Transverse colon (tissue), 4 donors: ENCODE results near the gene SNRNP70. TPM values are rescaled to one million over a fixed set of nuclear protein-coding genes. Genes with fewer than 3 reads are reported as not detected.
A peak's percentile ranks its signal among the peaks of the same experiment; 100 is the strongest.

Experiments
- DNase-seq: peaks from one replicate; pipeline ENCODE4 v3.0.0-alpha.2; 2019
- H3K27ac ChIP-seq, 4 donors: fragments of 200-600 bp; sonication (generic); 2 replicates each; pipeline ENCODE4 v1.5.1; 2016 to 2018; ENCODE audit warnings: inconsistent platforms in 4 of 4
- H3K27me3 ChIP-seq: fragments of 200-600 bp; sonication (generic); 2 replicates; pipeline ENCODE4 v1.5.1; 2017; ENCODE audit warnings: inconsistent platforms
- H3K36me3 ChIP-seq, 4 donors: fragments of 200-600 bp; sonication (generic); 2 replicates each; pipeline ENCODE4 v1.5.1; 2017 to 2019; ENCODE audit warnings: inconsistent platforms in 4 of 4
- H3K4me1 ChIP-seq, 4 donors: fragments of 200-600 bp; sonication (generic); 2 replicates each; pipeline ENCODE4 v1.5.1; 2017 to 2020; ENCODE audit warnings: inconsistent platforms in 4 of 4
- H3K4me3 ChIP-seq, 4 donors: fragments of 200-600 bp; sonication (generic); 1 replicate in 1 of 4; 2 replicates in 3 of 4; pipeline versions ENCODE4 v1.5.1 to v1.6.1; 2017 to 2019; ENCODE audit warnings: inconsistent platforms in 4 of 4
- H3K9me3 ChIP-seq, 2 donors: fragments of 200-600 bp; sonication (generic); 2 replicates each; pipeline ENCODE4 v1.5.1; 2017 to 2019; ENCODE audit warnings: inconsistent platforms in 2 of 2
- EP300 ChIP-seq: sonication (generic); formaldehyde crosslinking; IDR thresholded peaks from one replicate; pipeline ENCODE4 v1.6.1; 2017; ENCODE audit warnings: antibody characterized with exemption, low read depth
- POLR2A ChIP-seq: fragments of 450-650 bp; IDR thresholded peaks from one replicate; pipeline ENCODE4 v1.6.1; 2016; ENCODE audit warnings: antibody characterized with exemption, mild to moderate bottlenecking, moderate library complexity
- POLR2AphosphoS5 ChIP-seq, 3 donors: sonication (generic); formaldehyde crosslinking; IDR thresholded peaks; one replicate each; pipeline ENCODE4 v1.6.1; 2016; ENCODE audit warnings: antibody characterized with exemption in 3 of 3
- WGBS, 2 donors: methylation state at CpG; one replicate each; pipeline ENCODE4 v1.1.5; 2018; ENCODE audit warnings: low coverage in 1 of 2; 5-methylcytosine and 5-hydroxymethylcytosine counted together
- in situ Hi-C, 4 donors: fragments of 200-750 bp; cut with MboI; loops; one replicate each; pipeline versions ENCODE4 v1.15.0 to v1.15.1; 2017; ENCODE audit warnings: low sequenced_read_pairs in 3 of 4, low pct_ligation_motif_present in 1 of 4, low pct_unique_long_range_greater_than_20kb in 1 of 4
- intact Hi-C: fragments of 100-400 bp; cut with DNase I; formaldehyde crosslinking; loops from one replicate; pipeline ENCODE4 v1.15.1; 2023; ENCODE audit warnings: low total_unique reads
- total RNA-seq, 4 donors: library from RNA; depleted of rRNA; stranded (reverse); fragments of >200 nt; gene quantifications; one replicate each; pipeline ENCODE4 v1.1.0, GENCODE V29; 2016
- TF ChIP-seq, protein P1 (sequence below), 5 experiments: fragments of 200-600 bp in 3 of 5; fragments of 450-650 bp in 2 of 5; sonication (generic) in 3 of 5; IDR thresholded peaks; 1 replicate in 2 of 5; 2 replicates in 3 of 5; pipeline ENCODE4 v1.5.1; 2016 to 2017; ENCODE audit warnings: antibody characterized with exemption in 5 of 5, inconsistent platforms in 3 of 5, mild to moderate bottlenecking in 2 of 5, moderate library complexity in 1 of 5

Gene SNRNP70
- total RNA-seq, 4 donors from 2014 or later: 216 to 682 (median 292) TPM

DNA sequence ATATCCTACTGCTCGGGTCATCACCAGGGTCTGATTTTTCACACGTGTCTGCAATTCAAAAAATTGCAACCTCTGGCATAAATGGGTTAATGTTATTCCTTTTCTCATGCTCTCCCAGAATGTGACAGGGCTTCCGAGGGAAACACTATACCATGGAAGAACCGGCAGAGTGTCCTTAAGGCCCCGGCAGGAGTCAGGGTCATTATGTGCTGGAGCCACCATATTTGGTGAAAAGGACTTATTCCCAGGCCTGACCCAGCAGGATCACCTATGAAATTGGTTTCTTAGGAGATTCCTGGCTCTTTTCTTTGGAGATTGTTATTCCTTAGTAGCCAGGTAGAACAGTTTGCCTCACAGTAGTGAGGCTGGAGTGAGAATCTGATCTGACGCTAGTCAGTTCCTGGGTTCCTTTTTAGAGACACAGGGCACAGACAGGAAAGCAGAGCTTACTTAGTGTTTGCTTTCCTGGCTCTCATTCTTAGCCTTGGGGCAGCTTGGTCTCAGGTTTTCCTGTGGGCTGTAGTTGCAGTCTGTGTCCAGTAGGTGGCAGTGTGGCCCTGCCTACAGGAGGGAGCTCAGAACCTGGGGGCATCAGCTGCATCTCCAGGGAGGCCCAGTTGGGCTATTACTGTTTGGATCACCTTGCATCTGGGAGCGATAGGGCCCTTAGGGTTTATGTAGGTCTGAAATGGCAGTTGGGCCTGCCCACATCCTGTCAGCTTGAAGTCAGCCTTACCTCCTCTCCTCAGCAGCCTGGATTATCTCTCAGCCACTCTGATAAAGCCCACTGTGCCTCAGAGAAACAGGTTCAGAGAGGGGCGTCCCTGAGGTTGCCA is 12.4 kb downstream of the SNRNP70 start:
- peak; percentile 77 for DNase-seq
- 47 to 52% methylated on average over 3 to 8 of the region's 8 CpGs for WGBS, 2 donors
- intact Hi-C loops: loop anchor here (5.0 kb wide), 2 partner anchors 50 to 105 kb away; no protein-coding TSS in a partner anchor
- no peaks in the 10 kb centered on the region for H3K9me3 ChIP-seq
- H3K4me1 ChIP-seq: peaks cover 0 to 3% (median 0%) of the 10 kb centered on the region in 4 donors
- H3K27ac ChIP-seq: no peak overlapping the region
- in situ Hi-C loops: loop anchor here (10.0 to 25.0 kb wide), 3 partner anchors 47 to 115 kb away; no protein-coding TSS in a partner anchor
- H3K27me3 ChIP-seq: no peaks in the 10 kb centered on the region
- peaks cover 0 to 57% (median 24%) of the 10 kb centered on the region in 4 donors for H3K36me3 ChIP-seq
- no peak overlapping the region for H3K4me3 ChIP-seq
- no peak for TF ChIP-seq POLR2A
- TF ChIP-seq POLR2AphosphoS5 (IDR thresholded peaks at IDR 0.05): peak in 1 of 3 donors; percentile 9
- TF ChIP-seq, protein P1, sequence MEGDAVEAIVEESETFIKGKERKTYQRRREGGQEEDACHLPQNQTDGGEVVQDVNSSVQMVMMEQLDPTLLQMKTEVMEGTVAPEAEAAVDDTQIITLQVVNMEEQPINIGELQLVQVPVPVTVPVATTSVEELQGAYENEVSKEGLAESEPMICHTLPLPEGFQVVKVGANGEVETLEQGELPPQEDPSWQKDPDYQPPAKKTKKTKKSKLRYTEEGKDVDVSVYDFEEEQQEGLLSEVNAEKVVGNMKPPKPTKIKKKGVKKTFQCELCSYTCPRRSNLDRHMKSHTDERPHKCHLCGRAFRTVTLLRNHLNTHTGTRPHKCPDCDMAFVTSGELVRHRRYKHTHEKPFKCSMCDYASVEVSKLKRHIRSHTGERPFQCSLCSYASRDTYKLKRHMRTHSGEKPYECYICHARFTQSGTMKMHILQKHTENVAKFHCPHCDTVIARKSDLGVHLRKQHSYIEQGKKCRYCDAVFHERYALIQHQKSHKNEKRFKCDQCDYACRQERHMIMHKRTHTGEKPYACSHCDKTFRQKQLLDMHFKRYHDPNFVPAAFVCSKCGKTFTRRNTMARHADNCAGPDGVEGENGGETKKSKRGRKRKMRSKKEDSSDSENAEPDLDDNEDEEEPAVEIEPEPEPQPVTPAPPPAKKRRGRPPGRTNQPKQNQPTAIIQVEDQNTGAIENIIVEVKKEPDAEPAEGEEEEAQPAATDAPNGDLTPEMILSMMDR (IDR thresholded peaks at IDR 0.05): peak; percentile 96 to 100 (median 99)
- no peak for TF ChIP-seq EP300

DNA sequence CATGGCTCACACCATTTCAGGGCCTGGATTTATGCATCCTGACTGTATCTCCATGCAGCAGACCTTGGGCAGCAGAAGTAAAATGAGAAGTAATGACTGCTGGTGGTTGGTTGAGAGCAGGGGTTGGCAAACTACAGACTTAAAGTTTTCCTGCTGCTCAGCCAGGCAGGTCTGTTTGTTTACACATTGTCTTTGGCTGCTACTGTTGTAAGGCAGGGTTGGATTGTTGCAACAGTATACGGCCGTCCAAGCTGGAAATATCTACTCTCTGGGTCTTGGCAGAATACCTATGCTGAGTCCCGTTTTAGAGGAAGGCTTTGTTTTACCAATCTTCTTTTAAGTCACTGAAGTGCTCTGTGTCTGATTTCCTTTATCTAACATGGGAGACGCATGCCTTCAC is 13.5 kb downstream of the SNRNP70 start:
- WGBS, 2 donors: 57 to 90% methylated on average over 2 to 4 of the region's 4 CpGs
- Histone ChIP-seq H3K9me3 (no peaks in the 10 kb centered on the region), H3K4me3 (no peak overlapping the region), H3K27me3 (no peaks in the 10 kb centered on the region), H3K4me1 (peaks cover 0 to 3% (median 0%) of the 10 kb centered on the region in 4 donors), H3K27ac (no peak overlapping the region), H3K36me3 (peaks cover 0 to 63% (median 21%) of the 10 kb centered on the region in 4 donors)
- intact Hi-C loops (loop anchor here (5.0 kb wide), 2 partner anchors 49 to 104 kb away; no protein-coding TSS in a partner anchor), in situ Hi-C loops (loop anchor here (10.0 to 25.0 kb wide), 3 partner anchors 46 to 114 kb away; no protein-coding TSS in a partner anchor)
- TF ChIP-seq POLR2AphosphoS5 (IDR thresholded peaks at IDR 0.05): no peak
- TF ChIP-seq, protein P1 (IDR thresholded peaks at IDR 0.05): no peak
- TF ChIP-seq EP300: no peak
- TF ChIP-seq POLR2A: no peak
- no peak for DNase-seq

DNA sequence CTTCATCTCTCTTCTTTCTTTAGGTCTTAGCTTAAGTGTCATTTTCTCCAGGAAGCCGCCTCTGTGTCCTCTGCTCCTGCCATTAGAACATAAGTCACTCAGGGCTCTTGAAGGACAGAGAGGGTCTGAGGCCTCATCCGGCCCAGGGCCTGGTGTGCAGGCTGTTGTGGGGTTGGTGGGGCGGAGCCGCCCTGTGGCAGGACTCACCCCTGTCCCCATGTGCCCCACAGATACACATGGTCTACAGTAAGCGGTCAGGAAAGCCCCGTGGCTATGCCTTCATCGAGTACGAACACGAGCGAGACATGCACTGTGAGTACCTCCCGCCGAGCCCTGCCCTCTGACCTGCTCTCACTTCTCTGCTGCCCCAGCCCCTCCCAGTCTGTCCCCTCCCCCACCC is 15.9 kb downstream of the SNRNP70 start:
- in situ Hi-C loops (no loop called here), intact Hi-C loops (no loop called here)
- Histone ChIP-seq H3K9me3 (no peaks in the 10 kb centered on the region), H3K36me3 (peaks cover 0 to 70% (median 24%) of the 10 kb centered on the region in 4 donors), H3K27me3 (no peaks in the 10 kb centered on the region), H3K4me3 (no peak overlapping the region), H3K4me1 (peaks cover 0 to 3% (median 0%) of the 10 kb centered on the region in 4 donors), H3K27ac (no peak overlapping the region)
- DNase-seq: no peak
- 86 to 91% methylated on average over 7 to 12 of the region's 12 CpGs for WGBS, 2 donors
- TF ChIP-seq POLR2A (no peak), EP300 (no peak), POLR2AphosphoS5 (IDR thresholded peaks at IDR 0.05) (no peak)
- TF ChIP-seq, protein P1 (IDR thresholded peaks at IDR 0.05): no peak

DNA sequence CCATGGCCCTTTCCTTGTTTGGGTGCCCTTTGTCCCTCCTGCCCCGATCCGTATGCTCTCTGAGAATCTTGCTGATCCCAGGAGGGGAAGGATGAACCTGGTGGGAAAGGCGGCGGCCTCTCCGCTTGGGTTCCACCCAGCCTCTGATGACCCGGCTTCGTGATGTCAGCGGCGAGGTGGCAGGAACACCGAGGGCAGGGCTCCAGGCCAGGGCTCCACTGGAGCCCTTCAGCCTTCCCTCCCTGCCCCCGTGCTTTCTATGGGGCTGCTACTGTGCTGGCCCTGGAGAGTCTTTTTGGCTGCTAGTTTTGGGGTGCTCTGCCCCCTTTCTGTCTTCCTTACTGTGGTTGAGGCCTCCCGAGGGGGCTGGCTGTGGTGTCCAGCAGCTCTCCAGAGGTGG is 17.1 kb downstream of the SNRNP70 start:
- 86% methylated on average over 12 of the region's 12 CpGs; no CpG with 5 or more reads in 1 of the 2 donors for WGBS, 2 donors
- intact Hi-C loops: no loop called here
- Histone ChIP-seq H3K27me3 (no peaks in the 10 kb centered on the region), H3K9me3 (no peaks in the 10 kb centered on the region), H3K27ac (no peak overlapping the region), H3K4me3 (no peak overlapping the region), H3K36me3 (peaks cover 0 to 65% (median 24%) of the 10 kb centered on the region in 4 donors), H3K4me1 (peaks cover 0 to 3% (median 0%) of the 10 kb centered on the region in 4 donors)
- in situ Hi-C loops: no loop called here
- TF ChIP-seq EP300 (no peak), POLR2A (no peak), POLR2AphosphoS5 (IDR thresholded peaks at IDR 0.05) (no peak)
- TF ChIP-seq, protein P1 (IDR thresholded peaks at IDR 0.05): no peak
- DNase-seq: no peak
